Heart left ventricle (tissue), 16 donors: ENCODE data around the gene TCF7. TPM values are rescaled to one million over a fixed set of nuclear protein-coding genes. Genes with fewer than 3 reads are reported as not detected.
A peak's percentile ranks its signal among the peaks of the same experiment; 100 is the strongest.

Experiments
- ATAC-seq, 4 donors: fragments of 200-7000 bp; cut with Tn5 transposase; one replicate each; pipeline ENCODE4 v1.9.1; 2020 to 2022; ENCODE audit warnings: moderate library complexity in 4 of 4, mild to moderate bottlenecking in 3 of 4, moderate number of reproducible peaks in 1 of 4
- DNase-seq, 5 donors: peaks; one replicate each; pipeline ENCODE4 v3.0.0-alpha.2; 2020
- H3K27ac ChIP-seq, 12 donors: fragments of 200-600 bp; sonication (generic) in 4 of 12; one replicate each; pipeline versions ENCODE4 v1.5.0 to v1.8.0; 2016 to 2022; ENCODE audit warnings: mild to moderate bottlenecking in 2 of 12
- H3K27me3 ChIP-seq, 9 donors: fragments of 200-600 bp; sonication (generic) in 2 of 9; one replicate each; pipeline versions ENCODE4 v1.5.1 to v1.8.0; 2016 to 2022; ENCODE audit warnings: mild to moderate bottlenecking in 3 of 9
- H3K36me3 ChIP-seq, 9 donors: fragments of 200-600 bp; sonication (generic) in 2 of 9; one replicate each; pipeline versions ENCODE4 v1.5.0 to v1.8.0; 2018 to 2022; ENCODE audit warnings: mild to moderate bottlenecking in 2 of 9
- H3K4me1 ChIP-seq, 12 donors: fragments of 200-600 bp; sonication (generic) in 4 of 12; one replicate each; pipeline versions ENCODE4 v1.5.0 to v1.8.0; 2016 to 2022; ENCODE audit warnings: mild to moderate bottlenecking in 3 of 12
- H3K4me3 ChIP-seq, 12 donors: fragments of 200-600 bp; sonication (generic) in 4 of 12; one replicate each; pipeline versions ENCODE4 v1.5.0 to v1.8.0; 2017 to 2022; ENCODE audit warnings: mild to moderate bottlenecking in 9 of 12, moderate library complexity in 4 of 12
- H3K9me3 ChIP-seq, 12 donors: fragments of 200-600 bp; sonication (generic) in 4 of 12; one replicate each; pipeline versions ENCODE4 v1.5.0 to v1.8.0; 2016 to 2022; ENCODE audit warnings: mild to moderate bottlenecking in 1 of 12
- CTCF ChIP-seq, 12 donors: fragments of 200-600 bp; sonication (generic) in 4 of 12; IDR thresholded peaks; one replicate each; pipeline versions ENCODE4 v1.5.0 to v1.8.0; 2018 to 2022; ENCODE audit warnings: antibody characterized with exemption in 12 of 12, mild to moderate bottlenecking in 5 of 12
- POLR2A ChIP-seq, 2 donors: fragments of 450-650 bp; IDR thresholded peaks; one replicate each; pipeline ENCODE4 v1.6.1; 2017; ENCODE audit warnings: antibody characterized with exemption in 2 of 2, mild to moderate bottlenecking in 2 of 2, moderate library complexity in 2 of 2
- WGBS, 4 donors: extraction: QIAGEN DNeasy Blood & Tissue Kit in 2 of 4; methylation state at CpG; one replicate each; pipeline versions ENCODE4 v1.1.5 to v1.1.7; 2013 to 2018; 5-methylcytosine and 5-hydroxymethylcytosine counted together
- intact Hi-C, 10 donors: fragments of 100-400 bp; cut with DNase I; formaldehyde crosslinking; loops; one replicate each; pipeline versions ENCODE4 v1.11.1 to v1.14.2; 2022
- polyA plus RNA-seq, 2 donors: library from polyadenylated mRNA; stranded (reverse); fragments of 200-250 nt; gene quantifications; one replicate each; pipeline ENCODE4 v1.2.3, GENCODE V29; 2013
- total RNA-seq, 9 donors: library from RNA; depleted of rRNA in 2 of 9; stranded (reverse); fragments of >200 nt in 2 of 9; fragmentation: NEBNext Ultra II Directional in 3 of 9; extraction: Animal tissue kit (Norgen Biotek cat#: 25700) in 3 of 9; gene quantifications; one replicate each; pipeline versions ENCODE4 v1.1.0 to v1.2.4, GENCODE V29; 2016 to 2023
- donor health status: ischemic (EF 13 %, LVEDD 7.1; RV severe dilation, severe dysfunction).
- donor health status: healthy with polysubstance abuse.
- donor health status: DM: no; HTN: yes; CAD: no.
- donor health status: DM: no; HTN: no; CAD: no.
- donor health status: ischemic (EF 25% LVEDD 6.9; RV normal size, moderate dysfunction).
- donor health status: ischemic (EF 25% LVEDD 5.7; RV mildly dilated, moderate dysfunction).
- donor health status: healthy.
- donor health status: DM: yes; HTN: yes; CAD: no.
- donor health status: ischemic (EF 35%, LVEDD 5.7; RV mildly dilated, moderate dysfunction).
- donor health status: nonischemic (EF 11% LVEDD 7.7; RV severe dilation, severe dysfunction).
- donor health status: DM: yes; HTN: yes; CAD: no.
- donor health status: PGD.
- donor health status: ischemic (EF 29% LVEDD 5.4; RV normal size, mild dysfunction).
- donor health status: nonischemic (EF 23%, LVEDD 6.1; RV moderate dilation, normal function).

TCF7 gene
- total and polyA plus RNA-seq, 11 donors, result 0.79 to 5.2 (median 1.9) TPM

- Histone ChIP-seq H3K9me3 (no peaks in the 10 kb centered on the region), H3K27ac (peak overlapping the region in 11 of 12 donors; percentile 15 to 78 (median 65)), H3K27me3 (no peaks in the 10 kb centered on the region), H3K4me1 (peaks cover 0 to 64% (median 38%) of the 10 kb centered on the region in 12 donors), H3K4me3 (peak overlapping the region in 1 of 12 donors; percentile 1), H3K36me3 (peaks cover 0 to 12% (median 0%) of the 10 kb centered on the region in 9 donors)
- 31 to 34% (median 32%) methylated on average over 7 to 14 of the region's 14 CpGs for WGBS, 4 donors
- DNase-seq, result peak in 4 of 5 donors; percentile 56 to 64 (median 58)
- intact Hi-C loops, result no loop called here
- TF ChIP-seq CTCF (IDR thresholded peaks at IDR 0.05) (no peak), POLR2A (IDR thresholded peaks at IDR 0.05) (no peak)
- ATAC-seq, result peak; percentile 29 to 62 (median 46)
Measured at GRCh38 chr5:134125039-134126015, 10.8 kb downstream of the TCF7 start.

GRCh38 chr5:134127376-134127861 is 12.9 kb downstream of the TCF7 start:
- H3K27me3 ChIP-seq, result no peaks in the 10 kb centered on the region
- no peaks in the 10 kb centered on the region for H3K9me3 ChIP-seq
- ATAC-seq, result peak; percentile 52 to 79 (median 64)
- intact Hi-C loops, result no loop called here
- no peak overlapping the region for H3K4me3 ChIP-seq
- H3K4me1 ChIP-seq, result peaks cover 0 to 84% (median 39%) of the 10 kb centered on the region in 12 donors
- DNase-seq, result peak in 4 of 5 donors; percentile 61 to 76 (median 66)
- WGBS, 4 donors, result 47 to 62% (median 55%) methylated on average over 10 to 15 of the region's 15 CpGs
- TF ChIP-seq CTCF (IDR thresholded peaks at IDR 0.05), result no peak
- no peak for TF ChIP-seq POLR2A (IDR thresholded peaks at IDR 0.05)
- H3K36me3 ChIP-seq, result peaks cover 0 to 27% (median 4%) of the 10 kb centered on the region in 9 donors
- H3K27ac ChIP-seq, result peak overlapping the region in 9 of 12 donors; percentile 31 to 69 (median 51)

- ATAC-seq, result no peak
- peaks cover 0 to 28% (median 4%) of the 10 kb centered on the region in 9 donors for H3K36me3 ChIP-seq
- peak overlapping the region in 7 of 12 donors; percentile 45 to 69 (median 51) for H3K27ac ChIP-seq
- 69 to 85% (median 80%) methylated on average over 18 of the region's 18 CpGs for WGBS, 4 donors
- no peak for TF ChIP-seq CTCF (IDR thresholded peaks at IDR 0.05)
- TF ChIP-seq POLR2A (IDR thresholded peaks at IDR 0.05), result no peak
- no peaks in the 10 kb centered on the region for H3K9me3 ChIP-seq
- H3K4me3 ChIP-seq, result no peak overlapping the region
- H3K4me1 ChIP-seq, result peaks cover 0 to 88% (median 39%) of the 10 kb centered on the region in 12 donors
- H3K27me3 ChIP-seq, result no peaks in the 10 kb centered on the region
- intact Hi-C loops, result no loop called here
- DNase-seq, result no peak
Measured at GRCh38 chr5:134127988-134128647, 13.6 kb downstream of the TCF7 start.
